ENCODE data around the gene EIF3J. TPM values are rescaled to one million over a fixed set of nuclear protein-coding genes. Genes with fewer than 3 reads are reported as not detected.

The EIF3J gene
- total and polyA plus RNA-seq, 2 of the 4 experiments (the other 2 are of a cell fraction) = 51.6 to 59.9 TPM

GRCh38 chr15:44532689-44533088, 4.3 kb upstream of the EIF3J start:
- Histone ChIP-seq H2BK20ac (ENCODE audit: low read depth, low read length) (no peak overlapping the region), H2AK5ac (ENCODE audit: low read depth, low read length) (no peak overlapping the region), H4K5ac (ENCODE audit: low read depth, low read length) (no peak overlapping the region), H4K8ac (ENCODE audit: low read depth in 2 of 2, low read length in 2 of 2) (no peak overlapping the region), H3K18ac (ENCODE audit: low read depth, low read length) (no peak overlapping the region), H3K9ac (ENCODE audit: low read depth, low read length) (no peak overlapping the region), H2BK5ac (ENCODE audit: low read depth, low read length, poor library complexity, severe bottlenecking) (no peak overlapping the region), H3K27ac (ENCODE audit: insufficient read depth, low read length) (no peak overlapping the region), H3K4ac (ENCODE audit: low read depth, low read length) (no peak overlapping the region), H3K4me3 (ENCODE audit: insufficient read depth, low read depth, low read length) (no peak overlapping the region), H4K91ac (ENCODE audit: insufficient read depth, low read depth, low read length) (no peak overlapping the region), H3K9me1 (ENCODE audit: insufficient read depth, low read length) (peaks cover 4% of the 10 kb centered on the region; the same call in 1 of the 2 replicates), H2AK9ac (replicated peaks; ENCODE audit: low read depth, low read length, poor library complexity) (no peak overlapping the region), H3K27me3 (ENCODE audit: control insufficient read depth, insufficient read depth, low read length) (no peaks in the 10 kb centered on the region), H2BK15ac (ENCODE audit: low read depth, low read length) (no peak overlapping the region), H3K23ac (ENCODE audit: low read depth, low read length) (no peak overlapping the region), H3K9me3 (ENCODE audit: control insufficient read depth, insufficient read depth, low read length) (no peaks in the 10 kb centered on the region), H3K36me3 (ENCODE audit: control insufficient read depth, insufficient read depth, low read length) (peaks cover 3% of the 10 kb centered on the region; the same call in 1 of the 2 replicates), H4K20me1 (ENCODE audit: insufficient read depth, low read length) (0 out of 2 replicates have a peak, but pooled peaks cover 2% of the 10 kb centered on the region), H3K4me2 (ENCODE audit: low read depth, low read length) (no peak overlapping the region), H3K79me1 (ENCODE audit: low read depth in 1 of 2, low read length in 2 of 2) (peaks cover 15 to 39% of the 10 kb centered on the region in 2 experiments), H3K56ac (ENCODE audit: extremely low read depth, insufficient read depth, low read length) (no peak overlapping the region), H2AFZ (replicated peaks; ENCODE audit: low read length, poor library complexity) (no peak overlapping the region), H2BK120ac (ENCODE audit: low read depth, low read length) (no peak overlapping the region), H3K14ac (replicated peaks; ENCODE audit: low read depth, low read length) (no peak overlapping the region), H3K4me1 (ENCODE audit: control insufficient read depth, insufficient read depth, low read length) (no peaks in the 10 kb centered on the region; the same call in 1 of the 2 replicates)
- DNase-seq (no peak), ATAC-seq (ENCODE audit: low read depth) (no peak)
- dilution Hi-C loops (cut with HindIII; ENCODE audit: low sequenced_read_pairs, unreplicated experiment) = no loop called here
- BruUV-seq (replicated peaks) = no TSS peak
- in situ Hi-C loops (cut with MboI; ENCODE audit: low sequenced_read_pairs) = no loop called here
- intact Hi-C loops (cut with micrococcal nuclease) = loop anchor here (10.0 kb wide), 1 partner anchor 658 kb away; no protein-coding TSS in a partner anchor
- WGBS, 2 experiments (ENCODE audit: extremely low coverage in 2 of 2, insufficient read length in 1 of 2) = 100% methylated on average over 1 of the region's 3 CpGs; no CpG with 5 or more reads in 1 of the 2 experiments
- POLR2A ChIA-PET (ENCODE audit: unreplicated experiment) = no interaction called here
- CTCF ChIA-PET = no interaction called here
- no peak for TF ChIP-seq RFX5 (IDR thresholded peaks at IDR 0.05; ENCODE audit: low read depth, low read length)
- no peak for TF ChIP-seq MAFK (IDR thresholded peaks at IDR 0.05; ENCODE audit: low read depth, low read length)
- no peak for TF ChIP-seq SMC3 (IDR thresholded peaks at IDR 0.05; ENCODE audit: low read depth, low read length)
- no peak for TF ChIP-seq POLR2A (IDR thresholded peaks at IDR 0.05; ENCODE audit: low read depth, low read length)
- no peak for TF ChIP-seq RCOR1 (IDR thresholded peaks at IDR 0.05; ENCODE audit: insufficient replicate concordance, low read length)
- no peak for TF ChIP-seq CTCF (conservative IDR thresholded peaks at IDR 0.05; ENCODE audit: low read depth, low read length)
- no peak for TF ChIP-seq CEBPB (IDR thresholded peaks at IDR 0.05; ENCODE audit: low read depth, low read length)
- no peak for TF ChIP-seq BHLHE40 (IDR thresholded peaks at IDR 0.05; ENCODE audit: low read depth, low read length)
- no peak for TF ChIP-seq ELK1 (IDR thresholded peaks at IDR 0.05; ENCODE audit: borderline replicate concordance, low read depth, low read length)
- no peak for TF ChIP-seq MAZ (IDR thresholded peaks at IDR 0.05; ENCODE audit: borderline replicate concordance, low read depth, low read length)
- no peak for TF ChIP-seq RAD21 (IDR thresholded peaks at IDR 0.05; ENCODE audit: low read length)
- no peak for TF ChIP-seq CHD1 (IDR thresholded peaks at IDR 0.05; ENCODE audit: low read depth, low read length)
